Endothelial cell of umbilical vein (primary cell): ENCODE data around the gene MDN1.

Experiments used
- GATA2 ChIP-seq: IDR thresholded peaks from 2 replicates; pipeline ENCODE4 v1.7.0; 2011; ENCODE audit warnings: low read depth, mild to moderate bottlenecking, moderate library complexity, mixed read lengths, low read length; ENCODE audit not compliant: insufficient read length, insufficient read depth
- POLR2A ChIP-seq: IDR thresholded peaks from 2 replicates; pipeline ENCODE4 v1.6.1; 2012; ENCODE audit warnings: low read depth, mild to moderate bottlenecking, control low read depth, low read length
- POLR2AphosphoS5 ChIP-seq: IDR thresholded peaks from 2 replicates; pipeline ENCODE4 v1.6.1; 2012; ENCODE audit warnings: low read depth, mild to moderate bottlenecking, control low read depth, low read length, moderate library complexity; ENCODE audit not compliant: insufficient read depth
- TF ChIP-seq, protein P1 (sequence below), 2 donors: IDR thresholded peaks; 1 replicate in 1 of 2; 2 replicates in 1 of 2; pipeline ENCODE4 v1.5.1; 2011; ENCODE audit warnings: low read length in 2 of 2, mild to moderate bottlenecking in 2 of 2, moderate library complexity in 2 of 2, control low read depth in 1 of 2, inconsistent platforms in 1 of 2, low read depth in 1 of 2; ENCODE audit not compliant: insufficient read depth in 1 of 2; ENCODE audit errors: extremely low read depth in 1 of 2

DNA sequence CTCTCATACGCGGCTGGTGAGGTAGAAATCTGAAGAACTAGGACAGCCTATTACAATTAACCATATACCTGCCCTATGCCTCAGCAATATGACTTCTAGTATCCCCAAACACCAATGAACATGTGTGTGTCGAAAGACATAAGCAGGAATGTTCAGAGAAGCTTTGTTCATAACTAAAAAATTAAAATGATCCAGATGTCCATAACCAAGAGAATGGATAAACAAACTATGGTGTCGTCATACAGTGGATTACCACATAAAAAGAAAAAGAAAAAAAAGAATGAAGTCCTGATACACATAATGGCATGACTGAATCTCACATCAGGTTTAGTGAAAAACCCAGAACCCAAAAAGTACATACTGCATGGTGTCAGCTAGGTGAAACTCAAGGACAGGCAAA lies 73.9 kb downstream of the MDN1 start:
- TF ChIP-seq, protein P1, sequence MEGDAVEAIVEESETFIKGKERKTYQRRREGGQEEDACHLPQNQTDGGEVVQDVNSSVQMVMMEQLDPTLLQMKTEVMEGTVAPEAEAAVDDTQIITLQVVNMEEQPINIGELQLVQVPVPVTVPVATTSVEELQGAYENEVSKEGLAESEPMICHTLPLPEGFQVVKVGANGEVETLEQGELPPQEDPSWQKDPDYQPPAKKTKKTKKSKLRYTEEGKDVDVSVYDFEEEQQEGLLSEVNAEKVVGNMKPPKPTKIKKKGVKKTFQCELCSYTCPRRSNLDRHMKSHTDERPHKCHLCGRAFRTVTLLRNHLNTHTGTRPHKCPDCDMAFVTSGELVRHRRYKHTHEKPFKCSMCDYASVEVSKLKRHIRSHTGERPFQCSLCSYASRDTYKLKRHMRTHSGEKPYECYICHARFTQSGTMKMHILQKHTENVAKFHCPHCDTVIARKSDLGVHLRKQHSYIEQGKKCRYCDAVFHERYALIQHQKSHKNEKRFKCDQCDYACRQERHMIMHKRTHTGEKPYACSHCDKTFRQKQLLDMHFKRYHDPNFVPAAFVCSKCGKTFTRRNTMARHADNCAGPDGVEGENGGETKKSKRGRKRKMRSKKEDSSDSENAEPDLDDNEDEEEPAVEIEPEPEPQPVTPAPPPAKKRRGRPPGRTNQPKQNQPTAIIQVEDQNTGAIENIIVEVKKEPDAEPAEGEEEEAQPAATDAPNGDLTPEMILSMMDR (IDR thresholded peaks at IDR 0.05; ENCODE audit: extremely low read depth in 1 of 2, insufficient read depth in 1 of 2, low read depth in 1 of 2, low read length in 2 of 2): no peak
- TF ChIP-seq GATA2 (no peak), POLR2A (no peak), POLR2AphosphoS5 (no peak)
